Osteoblast (primary cell): ENCODE measurements around the gene VILL. TPM values are rescaled to one million over a fixed set of nuclear protein-coding genes. Genes with fewer than 3 reads are reported as not detected.
A peak's percentile ranks its signal among the peaks of the same experiment; 100 is the strongest.

Source experiments
- DNase-seq: peaks from one replicate; pipeline ENCODE4 v3.0.0; 2011; ENCODE audit warnings: low spot score, mixed read lengths; ENCODE audit not compliant: insufficient read length; ENCODE audit errors: missing footprints
- H2AFZ ChIP-seq: 2 replicates; pipeline ENCODE4 v1.6.0; 2011; ENCODE audit warnings: mild to moderate bottlenecking, low read length
- H3K27ac ChIP-seq: 2 replicates; pipeline ENCODE4 v1.5.1; 2011; ENCODE audit warnings: mild to moderate bottlenecking, low read depth, low read length, moderate library complexity
- H3K27me3 ChIP-seq: 2 replicates; pipeline ENCODE4 v1.6.0; 2012; ENCODE audit warnings: mild to moderate bottlenecking, control low read depth, inconsistent platforms, low read length, moderate library complexity; ENCODE audit not compliant: insufficient read depth
- H3K36me3 ChIP-seq: 2 replicates; pipeline ENCODE4 v1.5.1; 2011; ENCODE audit warnings: mild to moderate bottlenecking, low read length, control low read depth, moderate library complexity; ENCODE audit not compliant: insufficient read depth
- H3K4me1 ChIP-seq: 2 replicates; pipeline ENCODE4 v1.5.1; 2011; ENCODE audit warnings: mild to moderate bottlenecking, low read length, control low read depth, moderate library complexity; ENCODE audit not compliant: insufficient read depth
- H3K4me2 ChIP-seq: 2 replicates; pipeline ENCODE4 v1.6.0; 2011; ENCODE audit warnings: mild to moderate bottlenecking, low read length; ENCODE audit not compliant: insufficient read depth
- H3K4me3 ChIP-seq: fragments of 200-600 bp; sonication (generic); 3 replicates; pipeline ENCODE4 v1.5.1; 2012; ENCODE audit warnings: mild to moderate bottlenecking, low read length, inconsistent platforms; ENCODE audit not compliant: insufficient read depth
- H3K79me2 ChIP-seq: 2 replicates; pipeline ENCODE4 v1.6.0; 2012; ENCODE audit warnings: mild to moderate bottlenecking, low read length, control low read depth, inconsistent platforms; ENCODE audit not compliant: insufficient read depth
- H3K9me3 ChIP-seq: 2 replicates; pipeline ENCODE4 v1.5.1; 2011; ENCODE audit warnings: low read depth, low read length, control low read depth
- H4K20me1 ChIP-seq: 2 replicates; pipeline ENCODE4 v1.6.0; 2012; ENCODE audit warnings: mild to moderate bottlenecking, low read length, control low read depth; ENCODE audit not compliant: insufficient read depth
- total RNA-seq: library from RNA; depleted of rRNA; stranded (reverse); fragments of >200 nt; gene quantifications from 2 replicates; pipeline ENCODE4 v1.2.3, GENCODE V29; 2012
- TF ChIP-seq, protein P1 (sequence below): IDR thresholded peaks from 2 replicates; pipeline ENCODE4 v1.5.1; 2011; ENCODE audit warnings: mild to moderate bottlenecking, low read depth, low read length, moderate library complexity; ENCODE audit errors: extremely low read depth

VILL gene
- total RNA-seq, 1 donor, result 7.6 TPM

DNA sequence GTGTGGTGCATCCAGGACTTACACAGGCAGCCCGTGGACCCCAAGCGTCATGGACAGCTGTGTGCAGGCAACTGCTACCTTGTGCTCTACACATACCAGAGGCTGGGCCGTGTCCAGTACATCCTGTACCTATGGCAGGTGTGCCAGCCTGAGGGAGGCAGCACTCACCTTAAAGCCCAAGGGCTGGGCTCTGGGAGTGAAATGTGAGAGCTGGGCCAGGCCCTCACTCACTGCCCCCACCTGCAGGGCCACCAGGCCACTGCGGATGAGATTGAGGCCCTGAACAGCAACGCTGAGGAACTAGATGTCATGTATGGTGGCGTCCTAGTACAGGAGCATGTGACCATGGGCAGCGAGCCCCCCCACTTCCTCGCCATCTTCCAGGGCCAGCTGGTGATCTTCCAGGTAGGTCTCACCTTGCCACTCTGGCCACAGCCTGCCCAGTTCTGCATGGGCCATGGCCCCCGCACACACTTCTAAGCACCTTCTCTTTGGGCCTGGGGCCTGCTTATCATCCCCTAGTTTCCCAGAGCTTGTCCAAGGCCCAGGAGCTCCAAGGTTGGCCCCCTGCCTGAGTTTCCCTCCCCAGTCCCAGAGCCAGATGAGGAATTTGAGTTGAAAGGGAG, 11.0 kb downstream of the VILL start:
- peak; percentile 44 for DNase-seq
- no peak overlapping the region for H3K4me3 ChIP-seq
- H3K36me3 ChIP-seq, result no peaks in the 10 kb centered on the region
- no peaks in the 10 kb centered on the region for H3K27me3 ChIP-seq
- H4K20me1 ChIP-seq, result peaks cover 6% of the 10 kb centered on the region
- no peak overlapping the region for H2AFZ ChIP-seq
- H3K9me3 ChIP-seq, result no peaks in the 10 kb centered on the region
- H3K4me1 ChIP-seq, result peaks cover 5% of the 10 kb centered on the region
- H3K79me2 ChIP-seq, result no peaks in the 10 kb centered on the region
- TF ChIP-seq, protein P1, sequence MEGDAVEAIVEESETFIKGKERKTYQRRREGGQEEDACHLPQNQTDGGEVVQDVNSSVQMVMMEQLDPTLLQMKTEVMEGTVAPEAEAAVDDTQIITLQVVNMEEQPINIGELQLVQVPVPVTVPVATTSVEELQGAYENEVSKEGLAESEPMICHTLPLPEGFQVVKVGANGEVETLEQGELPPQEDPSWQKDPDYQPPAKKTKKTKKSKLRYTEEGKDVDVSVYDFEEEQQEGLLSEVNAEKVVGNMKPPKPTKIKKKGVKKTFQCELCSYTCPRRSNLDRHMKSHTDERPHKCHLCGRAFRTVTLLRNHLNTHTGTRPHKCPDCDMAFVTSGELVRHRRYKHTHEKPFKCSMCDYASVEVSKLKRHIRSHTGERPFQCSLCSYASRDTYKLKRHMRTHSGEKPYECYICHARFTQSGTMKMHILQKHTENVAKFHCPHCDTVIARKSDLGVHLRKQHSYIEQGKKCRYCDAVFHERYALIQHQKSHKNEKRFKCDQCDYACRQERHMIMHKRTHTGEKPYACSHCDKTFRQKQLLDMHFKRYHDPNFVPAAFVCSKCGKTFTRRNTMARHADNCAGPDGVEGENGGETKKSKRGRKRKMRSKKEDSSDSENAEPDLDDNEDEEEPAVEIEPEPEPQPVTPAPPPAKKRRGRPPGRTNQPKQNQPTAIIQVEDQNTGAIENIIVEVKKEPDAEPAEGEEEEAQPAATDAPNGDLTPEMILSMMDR, result no peak
- H3K27ac ChIP-seq, result no peak overlapping the region
- no peak overlapping the region for H3K4me2 ChIP-seq

DNA sequence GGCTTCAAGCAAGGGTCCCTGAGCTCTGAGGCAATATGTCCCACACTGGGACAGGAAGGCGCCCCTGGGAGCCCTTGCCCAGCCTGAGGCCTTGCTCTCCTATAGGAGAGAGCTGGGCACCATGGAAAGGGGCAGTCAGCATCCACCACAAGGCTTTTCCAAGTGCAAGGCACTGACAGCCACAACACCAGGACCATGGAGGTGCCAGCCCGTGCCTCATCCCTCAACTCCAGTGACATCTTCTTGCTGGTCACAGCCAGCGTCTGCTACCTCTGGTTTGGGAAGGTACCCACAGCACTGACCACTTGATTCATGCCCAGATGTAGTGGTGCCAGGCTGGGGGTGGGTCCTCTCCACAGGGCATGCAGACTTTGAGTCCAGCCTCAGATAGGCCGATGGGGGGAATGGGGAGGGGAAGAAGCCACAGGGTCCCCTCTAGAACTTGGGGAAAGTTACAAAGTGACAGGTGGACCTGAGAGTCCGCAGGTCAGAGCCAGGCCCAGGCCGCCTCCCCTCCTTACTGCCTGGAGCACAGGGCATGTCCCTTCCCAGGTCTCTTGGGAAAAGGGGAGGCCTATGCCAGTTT, 11.8 kb downstream of the VILL start:
- no peaks in the 10 kb centered on the region for H3K27me3 ChIP-seq
- H2AFZ ChIP-seq, result no peak overlapping the region
- DNase-seq, result peak; percentile 51
- no peaks in the 10 kb centered on the region for H3K9me3 ChIP-seq
- H3K27ac ChIP-seq, result no peak overlapping the region
- peaks cover 6% of the 10 kb centered on the region for H4K20me1 ChIP-seq
- no peak overlapping the region for H3K4me3 ChIP-seq
- H3K4me1 ChIP-seq, result peaks cover 5% of the 10 kb centered on the region
- H3K79me2 ChIP-seq, result no peaks in the 10 kb centered on the region
- H3K4me2 ChIP-seq, result no peak overlapping the region
- peaks cover 8% of the 10 kb centered on the region for H3K36me3 ChIP-seq
- TF ChIP-seq, protein P1, result no peak

DNA sequence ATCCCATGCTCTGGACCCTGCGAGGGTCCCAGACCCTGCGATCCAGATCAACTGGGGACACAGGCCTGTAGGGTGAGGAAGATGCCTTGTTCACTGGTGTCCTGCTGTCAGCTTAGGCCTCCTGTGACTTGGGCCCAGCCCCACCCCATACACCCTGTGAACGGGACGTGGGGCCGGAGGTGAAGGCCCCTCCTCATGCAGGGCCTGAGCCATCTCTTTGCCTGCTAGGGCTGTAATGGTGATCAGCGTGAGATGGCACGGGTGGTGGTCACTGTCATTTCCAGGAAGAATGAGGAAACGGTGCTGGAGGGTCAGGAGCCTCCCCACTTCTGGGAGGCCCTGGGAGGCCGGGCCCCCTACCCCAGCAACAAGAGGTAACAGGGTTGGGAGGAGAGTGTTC, 12.4 kb downstream of the VILL start:
- no peak overlapping the region for H3K27ac ChIP-seq
- peaks cover 5% of the 10 kb centered on the region for H3K4me1 ChIP-seq
- no peak overlapping the region for H2AFZ ChIP-seq
- H3K4me3 ChIP-seq, result no peak overlapping the region
- peaks cover 12% of the 10 kb centered on the region for H3K36me3 ChIP-seq
- peaks cover 6% of the 10 kb centered on the region for H4K20me1 ChIP-seq
- no peaks in the 10 kb centered on the region for H3K27me3 ChIP-seq
- TF ChIP-seq, protein P1, result no peak
- H3K79me2 ChIP-seq, result no peaks in the 10 kb centered on the region
- no peaks in the 10 kb centered on the region for H3K9me3 ChIP-seq
- no peak overlapping the region for H3K4me2 ChIP-seq
- DNase-seq, result no peak

DNA sequence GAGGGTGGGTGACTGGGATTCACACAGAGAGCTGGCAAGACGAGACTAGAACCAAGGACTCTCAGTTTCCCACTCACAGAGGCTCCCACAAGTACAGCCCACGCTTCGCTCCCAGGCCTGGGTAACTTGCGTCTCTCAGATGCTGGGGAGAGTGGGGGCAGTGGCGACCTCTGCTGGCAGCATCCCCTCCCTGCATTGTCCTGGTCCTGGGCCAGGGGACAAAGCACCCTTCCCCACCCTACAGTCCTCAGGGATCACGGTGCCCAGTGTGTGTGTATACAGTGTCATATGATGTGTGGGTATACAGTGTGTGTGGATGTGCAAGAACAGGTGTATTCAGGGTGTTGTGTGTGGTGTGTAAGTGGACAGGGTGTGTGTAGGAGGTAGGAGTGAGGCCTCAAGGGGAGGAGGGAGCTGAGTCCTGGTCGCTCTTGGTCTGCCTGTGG, 12.8 kb downstream of the VILL start:
- H4K20me1 ChIP-seq, result peaks cover 6% of the 10 kb centered on the region
- no peak overlapping the region for H3K4me2 ChIP-seq
- TF ChIP-seq, protein P1, result peak; percentile 92
- peaks cover 13% of the 10 kb centered on the region for H3K36me3 ChIP-seq
- H3K4me3 ChIP-seq, result no peak overlapping the region
- H3K27me3 ChIP-seq, result no peaks in the 10 kb centered on the region
- no peak overlapping the region for H2AFZ ChIP-seq
- peaks cover 4% of the 10 kb centered on the region for H3K4me1 ChIP-seq
- peak; percentile 97 for DNase-seq
- H3K27ac ChIP-seq, result no peak overlapping the region
- H3K79me2 ChIP-seq, result no peaks in the 10 kb centered on the region
- H3K9me3 ChIP-seq, result no peaks in the 10 kb centered on the region
